ENCODE results near the gene TC2N.
"Not testable (repeated sequence)": the region's sequence is repeated elsewhere in the genome, so short reads cannot be mapped to it uniquely, and the experiment has no call there.

TC2N gene

GRCh38 chr14:91867316-91867988 lies at the start of gene TC2N:
TC2N (minus strand) TSS chr14:91867536; CDS start chr14:91813769, 53,767 bp downstream.
- peak; percentile 64 for DNase-seq

DNA sequence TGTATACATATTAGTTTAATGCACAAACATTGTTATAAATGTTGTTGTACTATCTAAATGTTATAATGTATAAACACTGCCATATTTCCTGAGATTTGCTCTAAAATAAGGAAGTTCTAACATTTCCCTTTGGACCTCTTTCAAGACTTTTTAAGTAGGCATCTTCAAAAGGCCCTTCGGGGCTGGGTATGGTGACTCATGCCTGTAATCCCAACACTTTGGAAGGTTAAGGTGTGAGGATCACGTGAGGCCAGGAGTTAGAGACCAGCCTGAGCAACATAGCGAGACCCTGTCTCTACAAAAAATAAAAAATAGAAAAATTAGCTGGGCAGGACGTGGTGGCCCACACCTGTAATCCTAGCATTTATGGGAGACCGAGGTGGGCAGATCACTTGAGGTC lies 44.7 kb upstream of the TC2N start:
- no peak for DNase-seq

DNA sequence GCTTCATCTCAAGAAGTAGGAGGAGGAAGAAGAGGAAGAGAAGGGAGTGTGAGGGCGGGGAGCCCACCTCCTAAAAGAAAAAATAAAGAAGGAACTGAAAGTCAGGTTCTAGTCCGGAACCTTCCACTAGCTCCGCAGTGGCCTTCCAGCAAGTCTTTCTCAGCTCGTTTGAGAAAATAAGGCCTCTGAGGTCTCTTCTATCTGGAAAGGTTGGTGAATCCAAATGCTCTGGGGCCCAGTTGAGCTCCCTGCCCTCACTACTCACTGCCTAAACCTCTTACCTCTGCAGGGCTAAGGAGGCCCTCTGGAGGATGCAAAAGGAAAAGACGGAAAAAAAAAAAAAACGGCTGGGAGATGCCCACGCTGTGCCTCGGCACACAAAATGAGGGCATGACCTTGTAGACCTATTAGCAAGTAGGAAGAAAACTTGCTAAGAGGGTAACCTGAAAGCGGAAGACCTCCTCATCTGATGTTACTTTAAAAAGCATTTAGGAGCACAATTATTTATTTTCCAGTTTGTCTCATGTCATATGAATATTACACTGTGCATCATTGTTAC lies 44.2 kb upstream of the TC2N start:
- DNase-seq: peak; percentile 56

DNA sequence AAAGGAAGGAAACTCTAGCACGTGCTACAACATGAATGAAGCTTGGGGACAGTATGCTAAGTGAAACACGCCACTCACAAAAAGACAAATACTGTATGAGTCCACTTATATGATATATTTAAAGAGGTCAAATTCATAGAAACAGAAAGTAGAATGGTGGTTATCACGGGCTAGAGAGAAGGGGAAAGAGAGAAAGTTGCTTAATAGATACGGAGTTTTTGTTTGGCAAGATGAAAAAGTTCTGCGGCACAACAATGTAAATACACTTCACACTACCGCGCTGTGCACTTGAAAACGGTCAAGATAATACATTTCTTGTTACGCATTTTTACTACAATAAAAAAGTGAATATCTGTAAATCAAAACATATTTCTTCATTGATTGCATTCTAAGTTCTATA lies 42.9 kb upstream of the TC2N start:
- DNase-seq: no peak

DNA sequence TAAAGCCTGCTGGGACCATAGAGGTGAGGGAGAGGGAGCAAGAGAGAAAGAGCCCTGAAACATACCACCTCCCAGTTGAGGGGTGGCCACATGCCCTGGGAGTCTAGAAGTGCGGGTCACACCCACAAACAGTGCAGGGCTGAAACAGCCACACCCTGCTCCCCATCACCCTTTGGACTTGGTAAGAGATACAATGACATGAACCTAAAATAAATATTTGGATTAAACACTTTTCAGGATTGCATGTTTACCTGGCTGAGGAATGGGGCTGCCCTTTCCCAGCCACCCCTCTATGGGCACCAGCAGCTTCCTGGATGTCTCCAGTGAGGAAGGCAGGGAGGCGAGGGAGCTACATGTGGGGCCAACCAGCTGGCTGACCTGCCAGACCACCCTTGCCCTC lies 39.0 kb upstream of the TC2N start:
- no peak for DNase-seq

GRCh38 chr14:91904956-91905645 lies 37.8 kb upstream of the TC2N start:
- no peak for DNase-seq

DNA sequence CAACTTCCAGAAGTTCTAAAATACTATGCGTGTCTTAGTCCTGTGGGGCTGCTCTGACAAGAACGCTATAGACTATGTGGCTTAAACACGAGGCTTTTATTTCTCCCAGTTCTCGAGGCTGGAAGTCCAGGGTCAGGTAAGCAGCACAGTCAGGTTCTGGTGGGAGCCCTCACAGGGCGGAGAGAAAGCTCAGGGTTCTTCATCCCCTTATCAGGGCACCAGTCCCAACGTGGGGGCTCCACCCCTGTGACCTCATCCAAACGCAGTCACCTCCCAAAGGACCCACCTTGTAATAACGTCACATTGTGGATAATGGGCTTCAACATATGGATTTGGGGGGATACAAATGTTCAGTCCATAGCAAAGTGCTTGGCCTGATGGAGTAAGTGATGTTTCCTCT lies 37.1 kb upstream of the TC2N start:
- no peak for DNase-seq

- DNase-seq: no peak
Observed at GRCh38 chr14:91903070-91903469, 35.7 kb upstream of the TC2N start.

DNA sequence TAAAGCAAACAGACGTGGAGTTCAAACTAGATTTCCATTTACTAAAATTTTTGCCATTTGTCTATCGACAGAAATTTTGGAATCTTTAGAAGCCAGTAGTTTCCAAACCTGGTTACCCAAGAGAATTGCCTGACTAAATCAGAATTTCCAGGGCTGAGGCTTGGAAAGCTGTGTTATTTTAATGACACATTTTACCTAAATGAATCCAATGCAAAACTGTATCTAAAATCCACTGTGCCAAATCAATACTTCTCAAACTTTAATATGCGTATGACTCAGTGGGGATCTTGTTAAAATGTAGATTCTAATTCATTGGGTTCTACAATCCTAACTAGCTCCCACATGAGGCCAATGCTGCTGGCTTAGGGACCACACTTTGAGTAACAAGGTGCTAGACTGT lies 35.0 kb upstream of the TC2N start:
- no peak for DNase-seq

- no peak for DNase-seq
Observed at GRCh38 chr14:91901449-91902226, 34.3 kb upstream of the TC2N start.

DNA sequence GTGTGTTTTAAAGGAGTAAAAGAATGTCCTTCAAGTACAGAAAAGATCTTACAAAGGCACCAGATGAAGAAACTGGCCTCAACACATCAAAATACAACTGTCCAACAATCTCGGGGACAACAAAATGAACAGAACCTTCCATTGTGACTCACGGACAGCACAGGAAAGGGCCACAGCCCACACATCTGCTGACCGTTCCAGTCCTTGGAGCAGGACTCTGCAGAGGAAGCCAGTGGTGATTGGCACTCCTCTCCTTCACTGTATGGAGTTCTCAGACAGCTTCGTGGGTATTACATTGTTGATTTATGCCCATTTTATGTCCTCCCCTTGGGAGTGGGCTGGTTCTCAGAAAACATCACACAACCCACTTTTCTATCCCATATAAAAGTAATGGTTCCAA lies 32.5 kb upstream of the TC2N start:
- no peak for DNase-seq

DNA sequence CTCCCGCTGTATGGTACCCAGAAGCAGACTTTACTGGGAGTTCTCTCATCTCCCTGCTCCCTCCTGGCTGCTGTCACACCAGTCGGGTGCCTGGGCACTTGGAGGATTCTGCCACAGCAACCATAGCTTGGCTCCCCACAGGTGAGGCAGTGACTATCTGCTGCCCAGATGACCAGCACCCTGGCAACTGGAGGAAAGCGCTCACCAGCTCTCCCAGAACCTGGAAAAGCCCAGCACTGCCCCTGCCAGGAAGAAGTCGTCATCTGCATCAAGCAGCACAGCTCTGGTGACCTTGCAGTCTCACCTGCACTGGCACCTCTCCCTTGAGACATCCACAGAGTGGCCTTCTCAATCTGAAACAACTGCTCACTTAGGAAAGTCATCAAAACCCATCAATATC lies 31.9 kb upstream of the TC2N start:
- DNase-seq: no peak

DNA sequence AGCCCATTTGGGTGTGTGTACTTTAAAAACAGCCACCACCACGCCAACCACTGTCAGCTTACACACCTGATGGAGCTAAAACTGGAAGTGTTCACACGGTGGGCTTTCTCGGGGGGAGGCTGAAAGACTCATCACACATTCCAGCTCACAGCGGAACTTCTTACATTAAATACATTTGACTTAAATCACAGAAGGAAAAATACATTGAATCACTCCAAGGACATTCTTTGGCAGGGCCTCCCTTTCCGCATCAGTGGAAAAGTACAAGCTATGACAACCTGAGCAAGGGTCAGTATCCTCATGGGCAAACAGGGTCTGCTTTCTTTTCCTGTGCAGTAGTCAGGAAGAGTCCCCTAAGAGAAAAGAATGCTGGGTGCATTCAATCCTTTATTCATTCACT lies 31.0 kb upstream of the TC2N start:
- no peak for DNase-seq

GRCh38 chr14:91897716-91898115 lies 30.4 kb upstream of the TC2N start:
- not testable (repeated sequence) for DNase-seq

DNA sequence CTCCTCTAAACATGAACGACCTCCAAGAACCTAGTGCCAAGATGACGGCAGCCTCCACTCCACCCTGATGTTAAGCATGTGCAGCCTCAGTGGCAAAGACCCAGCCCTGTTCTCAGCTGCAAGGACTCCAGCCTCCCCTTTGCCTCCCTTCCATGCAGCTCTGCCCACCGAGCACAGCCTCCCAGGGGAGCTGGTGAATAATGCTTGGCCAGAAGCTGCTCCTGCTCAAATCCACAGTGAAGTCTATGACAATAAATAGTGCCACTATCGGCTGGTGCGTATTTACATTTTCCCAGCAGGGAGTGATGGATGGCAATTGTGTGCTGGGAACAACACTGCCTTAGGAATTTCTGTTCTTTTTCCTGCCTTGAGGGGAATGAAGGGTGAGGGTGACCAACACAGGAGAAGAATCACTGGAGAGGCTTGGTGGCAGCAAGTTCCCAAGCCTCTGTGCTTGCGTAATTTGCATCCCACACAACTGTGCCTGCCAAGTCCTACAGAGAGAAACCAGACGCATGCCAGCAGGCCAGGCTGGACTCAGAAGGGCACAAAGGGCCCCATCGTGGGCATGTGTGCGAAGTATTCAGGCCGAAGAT lies 29.9 kb upstream of the TC2N start:
- DNase-seq: no peak

- DNase-seq: no peak
Observed at GRCh38 chr14:91896419-91896818, 29.1 kb upstream of the TC2N start.

GRCh38 chr14:91893669-91894068 lies 26.3 kb upstream of the TC2N start:
- DNase-seq: no peak

- DNase-seq: no peak
Observed at GRCh38 chr14:91893007-91893406, 25.7 kb upstream of the TC2N start.

GRCh38 chr14:91891721-91892220 lies 24.4 kb upstream of the TC2N start:
- DNase-seq: no peak

DNA sequence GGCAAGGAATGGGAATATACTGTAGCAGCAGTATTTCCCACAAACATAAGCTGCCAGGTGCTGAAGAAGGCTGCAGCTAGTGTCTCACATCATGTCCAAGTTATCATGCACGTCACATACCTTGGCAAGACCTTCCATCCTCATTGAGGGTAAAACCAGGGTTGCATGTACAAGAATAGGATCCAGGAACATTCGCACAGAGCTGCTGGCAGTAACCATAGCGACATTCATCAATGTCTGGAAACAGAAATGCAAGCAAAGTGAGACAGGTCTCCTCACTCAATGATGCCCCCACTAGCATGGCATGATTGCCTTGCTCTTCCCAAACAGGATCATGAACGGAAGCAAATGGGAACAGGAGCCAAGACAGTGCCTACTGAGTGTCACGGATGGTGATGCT lies 23.8 kb upstream of the TC2N start:
- no peak for DNase-seq

DNA sequence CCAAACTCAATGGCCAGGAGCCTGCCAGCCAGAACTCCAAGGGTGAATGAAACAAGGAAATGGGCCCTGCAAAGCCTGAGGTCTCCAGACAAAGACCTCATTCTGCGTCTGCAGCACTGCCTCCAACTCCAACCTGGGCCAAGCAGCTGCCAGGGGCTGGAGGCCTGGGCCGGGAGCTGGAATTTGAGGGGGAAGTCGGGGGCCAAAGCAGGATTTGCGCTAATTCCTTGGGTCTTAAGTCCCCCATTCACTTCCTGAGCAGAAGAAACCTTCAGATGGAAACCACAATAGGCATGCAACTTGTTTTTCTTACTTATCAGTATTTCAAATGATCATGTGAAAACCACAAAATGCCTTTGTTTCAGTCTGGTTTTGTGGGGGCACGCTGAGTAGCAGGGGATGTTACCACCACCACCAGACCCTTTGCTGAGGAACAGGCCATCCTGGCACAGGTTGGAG lies 23.0 kb upstream of the TC2N start:
- DNase-seq: no peak

- DNase-seq: no peak
Observed at GRCh38 chr14:91889477-91890211, 22.3 kb upstream of the TC2N start.
